GM18505 (cell line): ENCODE results near the gene ADISSP.

ENCODE experiments used
- ATAC-seq: cut with Tn5 transposase; IDR thresholded peaks from one replicate; pipeline ENCODE4 v1.9.1; 2021; ENCODE audit not compliant: unreplicated experiment
- POLR2A ChIP-seq: IDR thresholded peaks from 4 replicates; pipeline ENCODE4 v1.6.1; 2011; ENCODE audit warnings: borderline replicate concordance; ENCODE audit not compliant: insufficient read depth, insufficient read length; ENCODE audit errors: extremely low read depth

Gene ADISSP

DNA sequence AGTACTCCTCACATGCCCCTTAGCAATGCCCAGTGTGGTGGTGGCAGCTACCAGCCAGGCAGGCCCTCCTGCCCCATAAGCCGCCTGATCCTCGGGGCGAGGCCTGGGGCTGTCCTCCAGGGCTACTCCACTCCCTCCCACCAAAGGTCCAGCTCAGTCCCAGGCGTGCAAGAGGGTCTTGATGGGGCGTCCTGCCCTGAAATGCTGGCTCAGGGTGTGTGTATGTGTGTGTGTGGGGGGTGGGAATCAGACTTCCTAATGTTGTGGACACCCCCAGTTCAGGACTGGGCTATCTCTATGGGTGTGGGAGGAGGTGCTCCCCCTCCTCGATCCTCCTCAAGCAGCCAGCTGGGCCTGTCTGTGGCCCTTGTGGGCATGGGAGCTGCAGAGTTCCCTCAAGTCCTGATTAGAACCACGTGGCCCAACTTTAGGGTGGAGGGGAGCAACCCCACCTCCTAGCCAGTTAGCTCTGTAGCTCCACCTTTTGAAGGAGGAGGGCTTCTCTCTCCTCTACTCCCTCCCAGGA, 27.6 kb downstream of the ADISSP start:
- no peak for TF ChIP-seq POLR2A
- no peak for ATAC-seq

DNA sequence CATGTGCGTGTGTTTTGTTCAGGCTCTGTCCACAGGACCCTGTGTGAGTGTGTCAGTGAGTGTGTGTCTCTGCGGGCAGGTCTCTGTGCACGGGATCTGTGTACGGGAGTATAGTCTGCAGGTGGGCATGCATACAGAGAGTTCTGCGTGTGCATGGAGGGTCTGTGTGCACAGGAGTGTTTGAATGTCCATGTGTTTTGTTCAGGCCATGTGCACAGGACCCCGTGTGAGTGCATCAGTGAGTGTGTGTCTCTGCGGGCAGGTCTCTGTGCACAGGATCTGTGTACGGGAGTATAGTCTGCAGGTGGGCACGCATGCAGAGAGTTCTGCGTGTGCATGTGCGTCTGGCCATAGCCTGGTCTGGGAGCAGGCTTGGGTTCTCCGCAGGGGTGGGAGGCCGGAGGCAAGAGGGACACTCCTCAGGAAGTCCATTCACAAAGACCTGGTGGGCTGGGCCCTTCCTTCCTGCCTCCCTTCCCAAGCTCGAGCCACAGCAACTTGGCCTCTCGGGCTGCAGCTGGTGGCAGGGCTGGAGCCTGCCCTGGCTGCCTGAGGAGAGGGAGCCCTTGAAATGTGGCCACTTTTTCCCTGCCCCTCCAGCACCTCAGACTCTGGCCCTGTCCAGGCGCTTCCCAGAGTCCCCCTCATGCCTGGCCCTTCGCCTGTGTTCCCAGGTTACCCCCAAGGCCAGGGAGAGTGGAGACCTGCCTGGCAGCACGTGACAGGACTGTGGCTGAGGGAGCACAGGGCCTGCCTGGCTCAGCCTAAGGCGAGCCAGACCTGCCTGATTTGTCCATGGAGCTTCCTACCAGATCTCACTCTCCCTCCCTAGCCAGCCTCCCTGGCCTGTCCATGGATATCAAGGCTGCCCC, 28.3 kb downstream of the ADISSP start:
- no peak for TF ChIP-seq POLR2A
- no peak for ATAC-seq

DNA sequence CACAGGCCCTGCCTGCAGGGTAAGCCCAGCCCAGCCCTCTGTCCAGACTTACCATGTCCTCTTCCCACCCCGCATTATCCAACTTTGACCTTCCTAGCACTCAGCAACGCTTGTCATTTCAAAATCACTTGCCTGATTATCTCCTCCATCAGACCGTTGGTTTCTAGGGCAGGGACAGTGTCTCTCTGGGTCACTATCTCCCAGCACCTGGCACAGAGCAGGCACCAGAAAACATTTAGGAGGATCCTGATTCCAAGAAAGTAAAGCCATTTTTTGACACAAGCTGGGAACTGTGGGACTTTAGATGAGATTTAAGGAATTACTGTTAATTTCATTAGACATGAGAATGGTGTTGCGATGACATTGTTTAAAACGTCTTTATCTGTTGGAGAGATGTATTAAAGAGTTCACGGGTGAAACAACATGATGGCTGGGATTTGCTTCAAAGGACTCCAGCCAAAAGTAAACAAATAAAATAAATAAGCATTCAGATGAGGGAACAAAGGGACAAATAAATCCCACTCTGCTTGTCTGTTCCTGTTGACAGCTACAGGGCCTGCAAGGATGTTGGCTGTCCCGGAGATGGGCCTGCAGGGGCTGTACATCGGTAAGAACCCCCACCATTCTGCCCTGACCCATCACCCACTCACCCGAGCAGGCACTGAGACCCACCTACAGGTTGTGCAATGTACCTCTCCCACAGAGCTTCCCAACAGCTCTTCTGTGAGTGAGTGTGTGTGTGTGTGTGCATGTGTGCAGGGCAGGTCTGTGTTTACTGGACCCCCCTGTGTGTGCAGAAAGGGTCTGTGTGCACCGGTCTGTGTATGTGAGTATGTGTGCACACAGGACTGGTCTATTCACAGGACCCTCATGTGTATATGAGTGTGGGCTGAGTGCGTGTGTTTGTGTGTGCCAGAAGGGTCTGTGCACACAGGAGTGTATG, 29.2 kb downstream of the ADISSP start:
- TF ChIP-seq POLR2A = no peak
- no peak for ATAC-seq

- TF ChIP-seq POLR2A = no peak
Measured at GRCh38 chr20:3735768-3736167, 31.8 kb downstream of the ADISSP start.

DNA sequence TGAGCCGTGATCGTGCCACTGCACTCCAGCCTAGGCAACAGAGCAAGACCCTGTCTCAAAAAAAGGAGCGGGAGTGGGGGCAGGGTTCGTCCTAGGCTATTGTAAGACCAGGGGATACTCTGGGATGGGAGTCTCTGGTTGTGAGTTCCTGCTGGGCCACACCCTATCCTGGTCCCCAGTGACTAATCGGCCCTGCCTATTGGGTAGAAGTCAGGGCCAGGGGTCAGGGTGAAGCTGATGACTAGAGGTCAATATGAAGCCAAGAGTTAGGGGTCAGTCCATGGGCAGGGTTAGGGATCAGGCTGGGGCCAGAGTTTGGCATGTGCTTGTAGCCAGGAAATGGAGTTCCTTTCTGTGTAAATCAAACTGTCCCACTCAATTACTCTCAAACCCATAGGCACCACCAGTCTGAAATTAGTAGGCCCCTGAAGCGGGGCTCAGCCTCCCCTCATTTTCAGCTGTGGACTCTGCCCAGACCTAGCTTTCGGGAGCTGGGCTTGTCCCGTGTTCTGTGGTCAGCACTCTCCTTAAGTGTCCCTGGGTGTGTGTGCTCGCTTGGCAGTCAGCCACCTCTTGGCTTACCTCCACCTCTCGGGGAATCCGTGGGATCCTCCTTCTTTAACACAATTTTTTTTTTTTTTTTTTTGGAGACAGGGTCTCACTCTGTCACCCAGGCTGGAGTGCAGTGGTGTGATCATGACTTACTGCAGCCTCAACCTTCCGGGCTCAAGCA, 33.3 kb downstream of the ADISSP start:
- no peak for TF ChIP-seq POLR2A
- ATAC-seq = no peak

More at GRCh38 chr20:3735768-3736167, 31.8 kb downstream of the ADISSP start:
- no peak for ATAC-seq

GRCh38 chr20:3733119-3733995, 34.2 kb downstream of the ADISSP start:
- ATAC-seq = no peak
- no peak for TF ChIP-seq POLR2A

DNA sequence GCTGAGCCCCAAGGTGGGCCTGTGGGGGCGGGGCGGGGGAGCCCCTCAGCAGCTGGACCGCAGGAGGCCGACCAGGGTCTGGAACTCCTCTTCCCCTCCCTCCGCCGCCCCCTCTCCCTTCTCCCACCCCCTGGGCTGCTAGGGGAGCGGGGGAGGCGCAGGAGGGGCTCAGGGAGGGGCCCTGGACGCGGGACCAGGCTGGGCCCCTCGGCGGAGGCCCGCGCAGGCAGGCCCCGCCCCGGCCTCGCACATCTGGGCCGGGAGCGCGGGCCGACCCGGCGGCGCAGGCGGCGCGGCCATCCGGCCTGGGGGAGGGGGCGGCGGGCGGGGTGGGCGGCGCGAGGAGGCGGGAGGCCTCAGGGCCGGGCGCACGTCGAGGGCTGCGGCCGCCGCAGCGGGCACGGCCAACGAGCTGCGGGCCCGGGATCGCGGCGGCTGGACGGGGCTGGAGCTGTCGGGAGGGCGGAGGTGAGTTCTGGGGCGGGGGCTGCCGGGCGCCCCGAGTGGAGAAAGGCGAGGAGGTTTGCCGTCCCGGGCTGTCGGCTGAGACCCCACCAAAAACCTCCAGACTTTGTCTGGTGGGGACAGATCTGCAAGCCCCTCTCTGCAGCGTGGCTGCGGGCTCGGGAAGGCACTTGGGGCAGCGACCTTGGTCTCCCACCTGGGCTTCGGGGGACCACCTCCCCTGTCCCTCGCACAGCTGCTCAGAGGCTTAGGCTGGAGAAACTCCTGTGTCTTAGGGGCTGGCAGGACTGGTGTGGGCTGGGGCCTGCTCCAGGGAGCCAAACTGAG, 35.0 kb downstream of the ADISSP start, which contains the start of gene HSPA12B:
Gene HSPA12B (plus strand): TSS at position 359 of the 792 bp plus-strand sequence. CDS start 5,990 bp downstream, outside the sequence.
- ATAC-seq = no peak
- TF ChIP-seq POLR2A = no peak

GRCh38 chr20:3731944-3732326, 35.6 kb downstream of the ADISSP start:
- no peak for TF ChIP-seq POLR2A
- no peak for ATAC-seq

DNA sequence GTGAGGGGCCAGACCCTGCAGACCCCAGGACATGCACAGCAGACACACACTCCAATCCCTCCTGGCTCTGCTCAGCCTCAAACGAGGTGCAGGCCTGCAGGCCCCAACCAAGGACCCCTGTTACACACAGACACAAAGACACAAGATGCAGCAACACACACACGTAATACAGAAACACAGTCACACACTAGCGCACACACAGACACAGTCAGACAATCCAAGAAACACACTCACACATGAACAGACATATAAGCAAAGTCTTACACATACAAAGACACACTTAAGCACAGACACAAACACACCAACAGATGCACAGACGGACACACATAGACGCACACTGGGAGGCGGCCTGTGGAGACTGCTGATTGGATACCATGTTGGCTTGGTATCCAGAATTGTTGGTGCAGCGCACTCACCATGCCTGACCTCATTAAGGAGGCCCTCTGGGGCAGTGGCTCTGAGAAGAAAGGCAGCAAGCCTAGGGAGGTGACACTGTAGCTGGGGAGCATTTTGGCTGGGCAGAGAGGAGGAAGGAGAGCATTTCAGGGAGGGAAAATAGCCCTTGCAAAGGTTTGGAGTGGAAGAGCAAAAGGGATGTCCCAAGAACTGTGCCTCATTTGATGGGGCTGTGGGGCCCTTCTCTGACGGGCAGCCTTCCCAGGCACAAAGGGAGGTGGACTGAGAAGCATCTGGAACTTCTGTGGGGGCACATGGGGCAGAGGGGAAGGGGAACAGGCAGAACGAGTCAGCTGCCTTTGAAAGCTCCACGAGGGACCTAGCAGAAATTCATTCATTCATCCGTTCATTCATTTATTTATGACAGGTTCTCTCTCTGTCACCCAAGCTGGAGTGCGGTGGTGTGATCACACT, 36.5 kb downstream of the ADISSP start:
- no peak for TF ChIP-seq POLR2A
- no peak for ATAC-seq

GRCh38 chr20:3729811-3730540, 37.6 kb downstream of the ADISSP start:
- no peak for ATAC-seq
- TF ChIP-seq POLR2A = no peak
